ENCODE results near the gene MCM3. TPM values are rescaled to one million over a fixed set of nuclear protein-coding genes. Genes with fewer than 3 reads are reported as not detected.
A peak's percentile ranks its signal among the peaks of the same experiment; 100 is the strongest.

The MCM3 gene
- polyA plus RNA-seq (2013) = 53.0 and 56.6 TPM in 2 replicates

GRCh38 chr6:52284460-52285176 lies at the start of gene MCM3:
TSS of gene MCM3 (minus strand) at chr6:52284742. CDS start at chr6:52284674, 68 bp downstream.
- Histone ChIP-seq H4K8ac (ENCODE audit: low read depth, low read length) (peak within 1 kb of the TSS; percentile 20), H2AFZ (ENCODE audit: insufficient read depth, low read length, poor library complexity) (peak within 1 kb of the TSS; percentile 7), H2BK120ac (ENCODE audit: insufficient read depth, low read length, poor library complexity) (peak within 1 kb of the TSS; percentile 35), H2BK5ac (ENCODE audit: low read depth, low read length, poor library complexity) (peak within 1 kb of the TSS; percentile 38), H3K23ac (ENCODE audit: low read length) (no peak within 1 kb of the TSS), H3K4me1 (ENCODE audit: control insufficient read depth in 1 of 2, insufficient read depth in 2 of 2, low read length in 2 of 2) (peaks cover 2 to 3% of the 10 kb centered on the region in 2 experiments), H3K4me2 (ENCODE audit: low read length) (peak within 1 kb of the TSS; percentile 67), H3K9me3 (ENCODE audit: insufficient read depth, low read depth, low read length) (no peaks in the 10 kb centered on the region), H3K9ac (ENCODE audit: low read length) (peak within 1 kb of the TSS; percentile 80), H4K12ac (ENCODE audit: low read depth, low read length) (peak within 1 kb of the TSS; percentile 13), H3K27me3 (ENCODE audit: insufficient read depth, low read length) (no peaks in the 10 kb centered on the region), H3K79me1 (ENCODE audit: low read length) (peaks cover 6% of the 10 kb centered on the region), H3K27ac (ENCODE audit: low read depth, low read length) (peak within 1 kb of the TSS; percentile 63), H3K79me2 (ENCODE audit: control insufficient read depth, insufficient read depth, low read length, poor library complexity) (peaks cover 4% of the 10 kb centered on the region), H3K36me3 (ENCODE audit: control insufficient read depth in 1 of 2, insufficient read depth in 2 of 2, low read length in 2 of 2) (peaks cover 10 to 15% of the 10 kb centered on the region in 2 experiments), H2BK12ac (ENCODE audit: low read length) (no peak within 1 kb of the TSS), H3K14ac (ENCODE audit: low read length) (peak within 1 kb of the TSS; percentile 5), H3K18ac (ENCODE audit: low read length) (no peak within 1 kb of the TSS), H2AK5ac (ENCODE audit: low read length) (no peak within 1 kb of the TSS), H3K4me3 (ENCODE audit: low read depth, low read length) (peak within 1 kb of the TSS; percentile 93), H3K4ac (ENCODE audit: low read depth, low read length) (no peak within 1 kb of the TSS), H4K91ac (ENCODE audit: low read depth, low read length) (peak within 1 kb of the TSS; percentile 63)
- peak; percentile 98 to 99 for DNase-seq
- WGBS (ENCODE audit: extremely low coverage, insufficient coverage, insufficient read length) = no CpG with 5 or more reads among the region's 53 CpGs

GRCh38 chr6:52333840-52334200 lies 49.3 kb upstream of the MCM3 start:
- Histone ChIP-seq H2AFZ (ENCODE audit: insufficient read depth, low read length, poor library complexity) (no peak overlapping the region), H2BK5ac (ENCODE audit: low read depth, low read length, poor library complexity) (no peak overlapping the region), H3K36me3 (ENCODE audit: control insufficient read depth in 1 of 2, insufficient read depth in 2 of 2, low read length in 2 of 2) (no peaks in the 10 kb centered on the region), H3K4me1 (ENCODE audit: control insufficient read depth in 1 of 2, insufficient read depth in 2 of 2, low read length in 2 of 2) (peaks cover 7 to 14% of the 10 kb centered on the region in 2 experiments), H3K4me3 (ENCODE audit: low read depth, low read length) (no peak overlapping the region), H3K14ac (ENCODE audit: low read length) (no peak overlapping the region), H3K23ac (ENCODE audit: low read length) (no peak overlapping the region), H2AK5ac (ENCODE audit: low read length) (no peak overlapping the region), H4K12ac (ENCODE audit: low read depth, low read length) (no peak overlapping the region), H3K4ac (ENCODE audit: low read depth, low read length) (no peak overlapping the region), H3K27ac (ENCODE audit: low read depth, low read length) (no peak overlapping the region), H2BK12ac (ENCODE audit: low read length) (no peak overlapping the region), H3K9ac (ENCODE audit: low read length) (no peak overlapping the region), H2BK120ac (ENCODE audit: insufficient read depth, low read length, poor library complexity) (no peak overlapping the region), H3K79me2 (ENCODE audit: control insufficient read depth, insufficient read depth, low read length, poor library complexity) (no peaks in the 10 kb centered on the region), H3K9me3 (ENCODE audit: insufficient read depth, low read depth, low read length) (no peaks in the 10 kb centered on the region), H3K27me3 (ENCODE audit: insufficient read depth, low read length) (no peaks in the 10 kb centered on the region), H3K4me2 (ENCODE audit: low read length) (peak overlapping the region; percentile 25), H3K79me1 (ENCODE audit: low read length) (peaks cover 3% of the 10 kb centered on the region), H3K18ac (ENCODE audit: low read length) (no peak overlapping the region), H4K8ac (ENCODE audit: low read depth, low read length) (no peak overlapping the region), H4K91ac (ENCODE audit: low read depth, low read length) (no peak overlapping the region)
- WGBS (ENCODE audit: extremely low coverage, insufficient coverage, insufficient read length) = no CpG with 5 or more reads among the region's 1 CpG
- DNase-seq = no peak

GRCh38 chr6:52331793-52332457 lies 47.4 kb upstream of the MCM3 start:
- Histone ChIP-seq H3K4ac (ENCODE audit: low read depth, low read length) (no peak overlapping the region), H3K9ac (ENCODE audit: low read length) (no peak overlapping the region), H3K27ac (ENCODE audit: low read depth, low read length) (no peak overlapping the region), H3K36me3 (ENCODE audit: control insufficient read depth in 1 of 2, insufficient read depth in 2 of 2, low read length in 2 of 2) (no peaks in the 10 kb centered on the region), H4K12ac (ENCODE audit: low read depth, low read length) (no peak overlapping the region), H3K4me1 (ENCODE audit: control insufficient read depth in 1 of 2, insufficient read depth in 2 of 2, low read length in 2 of 2) (peaks cover 7 to 20% of the 10 kb centered on the region in 2 experiments), H4K8ac (ENCODE audit: low read depth, low read length) (no peak overlapping the region), H2AFZ (ENCODE audit: insufficient read depth, low read length, poor library complexity) (no peak overlapping the region), H2AK5ac (ENCODE audit: low read length) (no peak overlapping the region), H2BK5ac (ENCODE audit: low read depth, low read length, poor library complexity) (no peak overlapping the region), H3K9me3 (ENCODE audit: insufficient read depth, low read depth, low read length) (no peaks in the 10 kb centered on the region), H2BK12ac (ENCODE audit: low read length) (peak overlapping the region; percentile 24), H3K14ac (ENCODE audit: low read length) (no peak overlapping the region), H3K79me1 (ENCODE audit: low read length) (peaks cover 4% of the 10 kb centered on the region), H3K18ac (ENCODE audit: low read length) (no peak overlapping the region), H3K4me2 (ENCODE audit: low read length) (no peak overlapping the region), H4K91ac (ENCODE audit: low read depth, low read length) (no peak overlapping the region), H3K79me2 (ENCODE audit: control insufficient read depth, insufficient read depth, low read length, poor library complexity) (no peaks in the 10 kb centered on the region), H3K23ac (ENCODE audit: low read length) (no peak overlapping the region), H2BK120ac (ENCODE audit: insufficient read depth, low read length, poor library complexity) (no peak overlapping the region), H3K4me3 (ENCODE audit: low read depth, low read length) (no peak overlapping the region), H3K27me3 (ENCODE audit: insufficient read depth, low read length) (no peaks in the 10 kb centered on the region)
- DNase-seq = no peak
- no CpG with 5 or more reads among the region's 4 CpGs for WGBS (ENCODE audit: extremely low coverage, insufficient coverage, insufficient read length)

- Histone ChIP-seq H4K12ac (ENCODE audit: low read depth, low read length) (no peak overlapping the region), H3K4ac (ENCODE audit: low read depth, low read length) (no peak overlapping the region), H3K9ac (ENCODE audit: low read length) (no peak overlapping the region), H3K18ac (ENCODE audit: low read length) (no peak overlapping the region), H2BK5ac (ENCODE audit: low read depth, low read length, poor library complexity) (peak overlapping the region; percentile 52), H3K79me1 (ENCODE audit: low read length) (peaks cover 12% of the 10 kb centered on the region), H2BK12ac (ENCODE audit: low read length) (peak overlapping the region; percentile 79), H4K91ac (ENCODE audit: low read depth, low read length) (peak overlapping the region; percentile 61), H4K8ac (ENCODE audit: low read depth, low read length) (no peak overlapping the region), H3K4me1 (ENCODE audit: control insufficient read depth in 1 of 2, insufficient read depth in 2 of 2, low read length in 2 of 2) (peaks cover 15 to 28% of the 10 kb centered on the region in 2 experiments), H3K36me3 (ENCODE audit: control insufficient read depth in 1 of 2, insufficient read depth in 2 of 2, low read length in 2 of 2) (no peaks in the 10 kb centered on the region), H3K4me2 (ENCODE audit: low read length) (no peak overlapping the region), H2AK5ac (ENCODE audit: low read length) (no peak overlapping the region), H3K27me3 (ENCODE audit: insufficient read depth, low read length) (no peaks in the 10 kb centered on the region), H2BK120ac (ENCODE audit: insufficient read depth, low read length, poor library complexity) (no peak overlapping the region), H3K14ac (ENCODE audit: low read length) (peak overlapping the region; percentile 57), H2AFZ (ENCODE audit: insufficient read depth, low read length, poor library complexity) (no peak overlapping the region), H3K4me3 (ENCODE audit: low read depth, low read length) (no peak overlapping the region), H3K9me3 (ENCODE audit: insufficient read depth, low read depth, low read length) (no peaks in the 10 kb centered on the region), H3K27ac (ENCODE audit: low read depth, low read length) (no peak overlapping the region), H3K79me2 (ENCODE audit: control insufficient read depth, insufficient read depth, low read length, poor library complexity) (no peaks in the 10 kb centered on the region), H3K23ac (ENCODE audit: low read length) (no peak overlapping the region)
- no CpG with 5 or more reads among the region's 2 CpGs for WGBS (ENCODE audit: extremely low coverage, insufficient coverage, insufficient read length)
- DNase-seq = no peak
Measured at GRCh38 chr6:52330470-52330869, 45.9 kb upstream of the MCM3 start.

Measured in trophoblast cell (in vitro differentiated cells and primary cell).